Natural killer cell (primary cell): Measurements from ENCODE around the gene ST6GALNAC3. TPM values are rescaled to one million over a fixed set of nuclear protein-coding genes. Genes with fewer than 3 reads are reported as not detected.

Experiments
- ATAC-seq, 3 donors: fragments of 150-1000 bp in 2 of 3; fragments of 200-7000 bp in 1 of 3; cut with Tn5 transposase; 1 replicate in 1 of 3; 2 replicates in 2 of 3; pipeline ENCODE4 v1.10.0; 2021; ENCODE audit warnings: mild to moderate bottlenecking in 2 of 3, moderate library complexity in 2 of 3
- DNase-seq, 2 donors: peaks; one replicate each; pipeline versions ENCODE4 v3.0.0 to v3.0.0-alpha.2; 2013 to 2021; ENCODE audit warnings: mixed read lengths in 1 of 2
- H3K27ac ChIP-seq: one replicate; pipeline ENCODE4 v1.5.1; 2013; ENCODE audit warnings: mild to moderate bottlenecking, low read length
- H3K27me3 ChIP-seq: one replicate; pipeline ENCODE4 v1.6.1; 2013; ENCODE audit warnings: low read length; ENCODE audit not compliant: control insufficient read depth, insufficient read depth
- H3K36me3 ChIP-seq: one replicate; pipeline ENCODE4 v1.6.1; 2013; ENCODE audit warnings: low read length; ENCODE audit not compliant: control insufficient read depth, insufficient read depth
- H3K4me1 ChIP-seq: one replicate; pipeline ENCODE4 v1.6.1; 2013; ENCODE audit warnings: low read length; ENCODE audit not compliant: control insufficient read depth, insufficient read depth
- H3K4me3 ChIP-seq: one replicate; pipeline ENCODE4 v1.5.1; 2013; ENCODE audit warnings: low read length
- H3K9me3 ChIP-seq: one replicate; pipeline ENCODE4 v1.6.1; 2013; ENCODE audit warnings: low read length; ENCODE audit not compliant: control insufficient read depth, insufficient read depth
- H3K27ac Mint-ChIP-seq, 2 donors: one replicate each; pipeline ENCODE4 v1.8.0; 2022; ENCODE audit warnings: mild to moderate bottlenecking in 2 of 2, mixed read lengths in 2 of 2, moderate library complexity in 1 of 2
- H3K27me3 Mint-ChIP-seq, 2 donors: one replicate each; pipeline ENCODE4 v1.8.0; 2022; ENCODE audit warnings: low read depth in 2 of 2, mixed read lengths in 2 of 2
- H3K36me3 Mint-ChIP-seq: one replicate; pipeline ENCODE4 v1.8.0; 2022; ENCODE audit warnings: mixed read lengths
- H3K4me1 Mint-ChIP-seq, 2 donors: one replicate each; pipeline ENCODE4 v1.8.0; 2022; ENCODE audit warnings: mixed read lengths in 2 of 2
- H3K4me3 Mint-ChIP-seq: one replicate; pipeline ENCODE4 v1.8.0; 2022; ENCODE audit warnings: mild to moderate bottlenecking, moderate library complexity, mixed read lengths
- H3K9me3 Mint-ChIP-seq, 2 donors: one replicate each; pipeline ENCODE4 v1.8.0; 2022; ENCODE audit warnings: mixed read lengths in 2 of 2
- WGBS: methylation state at CpG from one replicate; pipeline ENCODE4 v1.1.7; 2013; ENCODE audit warnings: missing lambda C conversion rate; ENCODE audit not compliant: insufficient coverage; 5-methylcytosine and 5-hydroxymethylcytosine counted together
- intact Hi-C: fragments of 100-400 bp; cut with micrococcal nuclease; formaldehyde crosslinking; loops from one replicate; pipeline ENCODE4 v1.14.2; 2022
- total RNA-seq, 4 donors: library from RNA; stranded (reverse); fragments of 120-200 nt in 1 of 4; gene quantifications; one replicate each; pipeline versions ENCODE4 v1.2.3 to v1.2.4, GENCODE V29; 2013 to 2022
- TF ChIP-seq, protein P1 (sequence below): fragments of 200-600 bp; IDR thresholded peaks from one replicate; pipeline ENCODE4 v1.8.0; 2022; ENCODE audit warnings: antibody characterized with exemption

The ST6GALNAC3 gene
- total RNA-seq, 3 donors from 2014 or later (not counting 1 experiment from before 2014, with no cell fraction given), result not detected

DNA sequence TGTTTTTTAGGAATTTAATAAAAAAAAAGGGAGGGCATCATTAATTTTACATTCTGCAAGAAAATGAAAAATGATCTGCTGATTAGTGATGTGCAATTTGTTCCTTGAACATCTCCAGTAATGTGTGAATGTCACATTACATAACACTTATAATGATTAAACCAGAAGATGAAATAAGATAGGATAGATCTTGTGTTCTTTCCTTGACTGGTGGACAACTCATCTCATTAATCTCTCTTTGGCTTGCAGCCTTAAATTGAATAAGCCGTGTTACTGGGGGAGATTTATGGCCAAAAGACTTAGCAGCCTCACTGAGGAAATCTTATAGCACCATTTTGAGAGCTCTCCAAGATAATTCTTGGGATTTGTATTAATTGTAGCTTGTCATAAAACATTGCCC is 217.2 kb downstream of the ST6GALNAC3 start:
- Histone ChIP-seq H3K27me3 (no peaks in the 10 kb centered on the region), H3K4me3 (no peak overlapping the region), H3K4me1 (no peaks in the 10 kb centered on the region), H3K27ac (no peak overlapping the region), H3K9me3 (no peaks in the 10 kb centered on the region), H3K36me3 (no peaks in the 10 kb centered on the region)
- no peaks in the 10 kb centered on the region for H3K36me3 Mint-ChIP-seq
- no peaks in the 10 kb centered on the region for H3K4me1 Mint-ChIP-seq
- TF ChIP-seq, protein P1, sequence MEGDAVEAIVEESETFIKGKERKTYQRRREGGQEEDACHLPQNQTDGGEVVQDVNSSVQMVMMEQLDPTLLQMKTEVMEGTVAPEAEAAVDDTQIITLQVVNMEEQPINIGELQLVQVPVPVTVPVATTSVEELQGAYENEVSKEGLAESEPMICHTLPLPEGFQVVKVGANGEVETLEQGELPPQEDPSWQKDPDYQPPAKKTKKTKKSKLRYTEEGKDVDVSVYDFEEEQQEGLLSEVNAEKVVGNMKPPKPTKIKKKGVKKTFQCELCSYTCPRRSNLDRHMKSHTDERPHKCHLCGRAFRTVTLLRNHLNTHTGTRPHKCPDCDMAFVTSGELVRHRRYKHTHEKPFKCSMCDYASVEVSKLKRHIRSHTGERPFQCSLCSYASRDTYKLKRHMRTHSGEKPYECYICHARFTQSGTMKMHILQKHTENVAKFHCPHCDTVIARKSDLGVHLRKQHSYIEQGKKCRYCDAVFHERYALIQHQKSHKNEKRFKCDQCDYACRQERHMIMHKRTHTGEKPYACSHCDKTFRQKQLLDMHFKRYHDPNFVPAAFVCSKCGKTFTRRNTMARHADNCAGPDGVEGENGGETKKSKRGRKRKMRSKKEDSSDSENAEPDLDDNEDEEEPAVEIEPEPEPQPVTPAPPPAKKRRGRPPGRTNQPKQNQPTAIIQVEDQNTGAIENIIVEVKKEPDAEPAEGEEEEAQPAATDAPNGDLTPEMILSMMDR, result no peak
- no peak overlapping the region for H3K4me3 Mint-ChIP-seq
- no peaks in the 10 kb centered on the region for H3K27me3 Mint-ChIP-seq
- no peak for DNase-seq
- intact Hi-C loops, result no loop called here
- no peak for ATAC-seq
- H3K9me3 Mint-ChIP-seq, result no peaks in the 10 kb centered on the region
- H3K27ac Mint-ChIP-seq, result no peak overlapping the region
- WGBS, result 57% methylated on average over 1 of the region's 1 CpG

DNA sequence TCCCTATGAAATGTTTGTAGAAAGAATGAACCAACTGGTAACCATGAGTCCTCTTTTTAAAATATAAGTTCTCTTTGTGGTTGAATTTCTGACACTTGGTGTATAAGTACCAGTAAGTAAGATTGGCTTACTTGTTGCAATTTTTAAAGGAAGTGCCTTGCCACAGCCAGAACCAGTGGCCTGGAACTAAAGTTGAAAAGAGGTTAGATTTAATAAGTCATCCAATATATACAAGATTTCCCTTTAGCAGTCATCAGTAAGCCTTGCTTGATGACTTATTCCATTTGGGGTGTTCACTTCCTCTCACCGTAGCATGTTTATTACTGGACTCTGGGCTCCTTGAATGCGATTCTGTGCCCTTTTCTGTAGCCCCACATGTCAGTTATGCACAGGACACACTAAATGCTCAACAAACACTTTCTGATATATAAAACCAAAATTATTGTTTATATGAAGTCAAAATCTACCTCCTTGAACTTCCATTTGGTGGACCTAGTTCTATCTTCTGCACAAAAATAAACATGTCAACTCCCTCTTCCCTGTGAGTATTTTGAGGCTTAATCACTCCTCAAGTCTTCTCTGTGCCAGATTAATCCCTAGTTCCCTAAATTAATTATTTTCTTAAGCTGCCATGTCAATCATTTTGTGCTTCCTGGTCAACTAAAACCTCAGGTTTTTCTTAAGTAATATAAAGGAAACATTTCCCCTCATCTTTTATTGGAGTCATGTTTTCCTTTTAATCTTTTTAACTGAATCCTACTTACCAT is 218.1 kb downstream of the ST6GALNAC3 start:
- no peak overlapping the region for H3K4me3 Mint-ChIP-seq
- no peaks in the 10 kb centered on the region for H3K27me3 Mint-ChIP-seq
- no peaks in the 10 kb centered on the region for H3K4me1 Mint-ChIP-seq
- Histone ChIP-seq H3K9me3 (no peaks in the 10 kb centered on the region), H3K4me1 (no peaks in the 10 kb centered on the region), H3K27ac (no peak overlapping the region), H3K27me3 (no peaks in the 10 kb centered on the region), H3K4me3 (no peak overlapping the region), H3K36me3 (no peaks in the 10 kb centered on the region)
- no peak overlapping the region for H3K27ac Mint-ChIP-seq
- no peaks in the 10 kb centered on the region for H3K36me3 Mint-ChIP-seq
- no peaks in the 10 kb centered on the region for H3K9me3 Mint-ChIP-seq
- TF ChIP-seq, protein P1, result no peak
- DNase-seq (no peak), ATAC-seq (no peak)
- WGBS, result 68% methylated on average over 2 of the region's 2 CpGs
- intact Hi-C loops, result no loop called here

DNA sequence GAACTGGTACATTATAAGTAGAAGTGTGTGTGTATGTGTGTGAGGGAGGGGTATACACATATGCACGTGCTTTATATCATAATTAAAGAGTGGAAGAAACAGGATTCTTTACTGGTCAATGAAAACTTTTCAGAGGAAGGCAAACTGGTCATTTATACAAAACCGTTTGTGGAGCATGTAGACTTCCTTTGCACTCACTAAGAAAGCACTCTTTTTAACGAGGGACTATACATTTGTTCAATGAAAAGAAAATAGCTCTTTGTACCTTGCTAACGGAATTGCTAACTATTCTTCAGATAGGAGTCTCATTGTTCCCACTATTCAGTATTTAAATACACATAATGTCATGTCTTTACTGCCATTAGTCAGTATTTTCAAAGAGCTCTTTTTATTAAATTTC is 219.3 kb downstream of the ST6GALNAC3 start:
- no peak overlapping the region for H3K27ac Mint-ChIP-seq
- no peaks in the 10 kb centered on the region for H3K27me3 Mint-ChIP-seq
- H3K36me3 Mint-ChIP-seq, result no peaks in the 10 kb centered on the region
- Histone ChIP-seq H3K9me3 (no peaks in the 10 kb centered on the region), H3K36me3 (no peaks in the 10 kb centered on the region), H3K27ac (no peak overlapping the region), H3K27me3 (no peaks in the 10 kb centered on the region), H3K4me1 (no peaks in the 10 kb centered on the region), H3K4me3 (no peak overlapping the region)
- H3K4me1 Mint-ChIP-seq, result no peaks in the 10 kb centered on the region
- no peak overlapping the region for H3K4me3 Mint-ChIP-seq
- intact Hi-C loops, result no loop called here
- no peaks in the 10 kb centered on the region for H3K9me3 Mint-ChIP-seq
- TF ChIP-seq, protein P1, result no peak
- DNase-seq, result no peak
- WGBS, result 71% methylated on average over 4 of the region's 4 CpGs
- ATAC-seq, result no peak
